Neuronal stem cell (in vitro differentiated cells): Measurements from ENCODE around the gene PXN.
"Not testable (repeated sequence)": the region's sequence is repeated elsewhere in the genome, so short reads cannot be mapped to it uniquely, and the experiment has no call there.

ENCODE experiments used
- DNase-seq: peaks from one replicate; pipeline ENCODE4 v3.0.0-alpha.2; 2013; ENCODE audit warnings: low spot score
- H2AFZ ChIP-seq: one replicate; pipeline ENCODE4 v1.6.1; 2013; ENCODE audit warnings: mild to moderate bottlenecking, low read length, inconsistent platforms
- H2AK5ac ChIP-seq: 2 replicates; pipeline ENCODE4 v1.6.1; 2013; ENCODE audit warnings: low read depth, mild to moderate bottlenecking, inconsistent platforms, low read length, moderate library complexity, mixed read lengths
- H2BK120ac ChIP-seq: 2 replicates; pipeline ENCODE4 v1.6.1; 2013; ENCODE audit warnings: low read depth, mild to moderate bottlenecking, inconsistent platforms, low read length, moderate library complexity, mixed read lengths
- H2BK12ac ChIP-seq: one replicate; pipeline ENCODE4 v1.6.1; 2013; ENCODE audit warnings: low read length, inconsistent platforms
- H2BK15ac ChIP-seq: 2 replicates; pipeline ENCODE4 v1.6.1; 2013; ENCODE audit warnings: mild to moderate bottlenecking, low read length, inconsistent platforms, mixed read lengths
- H2BK5ac ChIP-seq: one replicate; pipeline ENCODE4 v1.6.1; 2013; ENCODE audit warnings: inconsistent platforms, mild to moderate bottlenecking, low read length, moderate library complexity
- H3K14ac ChIP-seq: one replicate; pipeline ENCODE4 v1.6.1; 2013; ENCODE audit warnings: low read length, inconsistent platforms
- H3K18ac ChIP-seq: 2 replicates; pipeline ENCODE4 v1.6.1; 2013; ENCODE audit warnings: low read length, inconsistent platforms
- H3K23ac ChIP-seq: 2 replicates; pipeline ENCODE4 v1.6.1; 2013; ENCODE audit warnings: low read depth, mild to moderate bottlenecking, mixed read lengths, low read length, inconsistent platforms; ENCODE audit not compliant: poor library complexity
- H3K27ac ChIP-seq: replicated peaks from 3 replicates; pipeline ENCODE4 v1.5.1; 2013; ENCODE audit warnings: low read length, inconsistent platforms
- H3K27me3 ChIP-seq, 3 experiments: 2 replicates each; pipeline ENCODE4 v1.6.1; 2013; ENCODE audit warnings: low read length in 3 of 3, mild to moderate bottlenecking in 2 of 3, inconsistent platforms in 1 of 3, low read depth in 1 of 3, mixed read lengths in 1 of 3, moderate library complexity in 1 of 3; ENCODE audit not compliant: control insufficient read depth in 3 of 3, insufficient read depth in 3 of 3
- H3K36me3 ChIP-seq, 2 donors: replicated peaks in 1 of 2; 2 replicates each; pipeline ENCODE4 v1.6.1; 2013; ENCODE audit warnings: low read length in 2 of 2; ENCODE audit not compliant: control insufficient read depth in 2 of 2, insufficient read depth in 2 of 2
- H3K4ac ChIP-seq: 2 replicates; pipeline ENCODE4 v1.6.1; 2013; ENCODE audit warnings: inconsistent platforms, mild to moderate bottlenecking, low read length, moderate library complexity
- H3K4me1 ChIP-seq, 2 donors: 1 replicate in 1 of 2; 2 replicates in 1 of 2; pipeline ENCODE4 v1.6.1; 2013; ENCODE audit warnings: low read length in 2 of 2, low read depth in 1 of 2; ENCODE audit not compliant: control insufficient read depth in 2 of 2, insufficient read depth in 1 of 2
- H3K4me2 ChIP-seq: one replicate; pipeline ENCODE4 v1.6.1; 2013; ENCODE audit warnings: mild to moderate bottlenecking, low read length, inconsistent platforms; ENCODE audit not compliant: insufficient read depth, poor library complexity, severe bottlenecking
- H3K4me3 ChIP-seq, 2 donors: 2 replicates each; pipeline ENCODE4 v1.5.1; 2013; ENCODE audit warnings: low read length in 2 of 2, mild to moderate bottlenecking in 2 of 2, inconsistent platforms in 1 of 2, moderate library complexity in 1 of 2
- H3K79me1 ChIP-seq: one replicate; pipeline ENCODE4 v1.6.1; 2013; ENCODE audit warnings: low read depth, mild to moderate bottlenecking, inconsistent platforms, low read length, moderate library complexity
- H3K9ac ChIP-seq: one replicate; pipeline ENCODE4 v1.6.1; 2013; ENCODE audit warnings: mild to moderate bottlenecking, low read depth, low read length, inconsistent platforms; ENCODE audit not compliant: poor library complexity
- H3K9me3 ChIP-seq, 2 donors: replicated peaks in 1 of 2; 2 replicates each; pipeline versions ENCODE3 to v1.6.1; 2013; ENCODE audit warnings: low read length in 2 of 2, mild to moderate bottlenecking in 2 of 2, inconsistent platforms in 1 of 2, low read depth in 1 of 2, mixed read lengths in 1 of 2, moderate library complexity in 1 of 2; ENCODE audit not compliant: control insufficient read depth in 2 of 2, insufficient read depth in 1 of 2
- H4K8ac ChIP-seq: one replicate; pipeline ENCODE4 v1.6.1; 2013; ENCODE audit warnings: low read depth, mild to moderate bottlenecking, inconsistent platforms, low read length, moderate library complexity
- H4K91ac ChIP-seq: one replicate; pipeline ENCODE4 v1.6.1; 2013; ENCODE audit warnings: low read length, low read depth, mild to moderate bottlenecking, inconsistent platforms; ENCODE audit not compliant: poor library complexity
- WGBS, 2 donors: extraction: QIAGEN DNeasy Blood & Tissue Kit; methylation state at CpG; one replicate each; pipeline ENCODE4 v1.1.7; 2013; ENCODE audit warnings: missing lambda C conversion rate in 2 of 2, mixed read lengths in 1 of 2; ENCODE audit not compliant: insufficient read length in 2 of 2, insufficient replicate concordance in 1 of 2; ENCODE audit errors: extremely low coverage in 2 of 2; 5-methylcytosine and 5-hydroxymethylcytosine counted together

The PXN gene

DNA sequence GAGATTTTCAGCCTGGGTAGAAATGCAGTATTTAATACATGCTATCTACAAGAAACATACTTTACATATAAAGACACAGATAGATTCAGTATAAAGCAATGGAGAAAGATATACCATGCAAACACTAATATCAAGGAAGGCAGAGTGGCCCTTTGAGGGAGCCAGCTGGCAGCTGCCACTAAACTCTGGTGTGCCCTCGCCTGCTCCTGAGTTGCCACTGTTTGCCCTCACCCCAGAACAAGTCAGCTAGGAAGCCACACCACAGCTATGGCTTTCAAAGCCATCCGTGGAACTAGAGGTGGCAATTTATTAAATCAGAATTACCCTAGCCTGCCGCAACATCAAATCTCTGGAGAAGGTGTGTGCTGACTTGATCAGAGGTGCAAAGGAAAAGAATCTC is 18.3 kb downstream of the PXN start:
- no peak overlapping the region for H4K91ac ChIP-seq
- H2BK5ac ChIP-seq: no peak overlapping the region
- H4K8ac ChIP-seq: no peak overlapping the region
- no peak overlapping the region for H3K4ac ChIP-seq
- no peak overlapping the region for H3K4me3 ChIP-seq
- no peaks in the 10 kb centered on the region for H3K36me3 ChIP-seq
- no peaks in the 10 kb centered on the region for H3K27me3 ChIP-seq
- H3K4me1 ChIP-seq: peaks cover 8 to 18% of the 10 kb centered on the region in 2 donors
- no peak overlapping the region for H3K18ac ChIP-seq
- H2AK5ac ChIP-seq: no peak overlapping the region
- no peak for DNase-seq
- no peak overlapping the region for H2BK12ac ChIP-seq
- H3K9ac ChIP-seq: no peak overlapping the region
- H2BK120ac ChIP-seq: no peak overlapping the region
- no peak overlapping the region for H2BK15ac ChIP-seq
- no peak overlapping the region for H2AFZ ChIP-seq
- WGBS, 2 donors: no CpG with 5 or more reads among the region's 3 CpGs
- no peak overlapping the region for H3K4me2 ChIP-seq
- no peaks in the 10 kb centered on the region for H3K9me3 ChIP-seq
- no peaks in the 10 kb centered on the region for H3K79me1 ChIP-seq
- no peak overlapping the region for H3K27ac ChIP-seq
- no peak overlapping the region for H3K14ac ChIP-seq
- no peak overlapping the region for H3K23ac ChIP-seq

DNA sequence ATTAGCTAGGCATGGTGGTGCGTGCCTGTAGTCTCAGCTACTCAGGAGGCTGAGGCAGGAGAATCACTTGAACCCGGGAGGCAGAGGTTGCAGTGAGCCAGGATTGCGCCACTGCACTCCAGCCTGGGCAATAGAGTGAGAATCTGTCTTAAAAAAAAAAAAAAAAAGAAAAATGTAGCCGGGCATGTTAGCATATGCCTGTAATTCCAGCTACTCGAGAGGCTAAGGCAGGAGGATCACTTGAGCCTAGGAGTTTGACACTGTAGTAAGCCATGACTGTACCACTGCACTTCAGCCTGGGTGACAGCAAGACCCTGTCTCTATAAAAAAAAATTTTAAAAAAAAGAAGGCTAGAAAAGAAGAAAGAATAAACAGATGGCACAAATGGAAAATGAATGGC is 18.8 kb downstream of the PXN start:
- WGBS, 2 donors: no CpG with 5 or more reads among the region's 5 CpGs
- not testable (repeated sequence) for H3K4ac ChIP-seq, H3K4me2 ChIP-seq

DNA sequence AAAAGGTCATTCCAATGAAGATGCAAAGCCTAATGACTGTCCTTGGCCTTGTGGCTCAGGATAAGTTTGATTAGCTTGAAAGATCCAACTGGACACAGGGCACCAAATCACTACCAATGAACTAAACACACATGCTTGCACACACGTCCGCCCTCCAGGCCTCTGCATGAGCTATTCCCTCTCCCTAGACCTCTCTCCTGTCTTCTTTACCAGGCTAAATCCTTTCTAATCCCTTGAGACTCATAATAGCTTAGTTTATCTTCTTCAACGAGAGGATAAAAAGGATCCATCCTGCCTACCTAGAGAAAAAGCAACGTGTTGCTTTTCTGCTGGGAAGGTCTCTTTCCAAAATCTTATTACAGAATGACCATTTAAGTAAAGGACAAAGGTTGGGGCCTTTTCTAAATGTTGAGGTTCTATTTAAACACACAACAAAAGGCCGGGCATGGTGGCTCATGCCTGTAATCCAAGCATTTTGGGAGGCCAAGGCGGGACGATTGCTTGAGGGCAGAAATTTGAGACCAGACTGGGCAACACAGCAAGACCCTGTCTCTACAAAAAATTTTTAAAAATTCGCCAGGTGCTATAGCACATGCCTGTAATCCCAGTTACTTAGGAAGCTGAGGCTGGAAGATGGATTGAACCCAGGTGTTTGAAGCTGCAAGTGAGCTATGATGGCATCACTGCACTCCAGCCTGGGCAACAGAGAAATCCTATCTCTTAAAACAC is 22.4 kb downstream of the PXN start:
- no peak for DNase-seq
- H3K18ac ChIP-seq: no peak overlapping the region
- WGBS, 2 donors: no CpG with 5 or more reads among the region's 8 CpGs

More for the DNA sequence above, 18.8 kb downstream of the PXN start:
- H3K23ac ChIP-seq, H3K4me3 ChIP-seq, H2BK120ac ChIP-seq, H4K91ac ChIP-seq, H3K9ac ChIP-seq, H3K9me3 ChIP-seq, H4K8ac ChIP-seq, H2BK5ac ChIP-seq, H2BK12ac ChIP-seq, H3K18ac ChIP-seq, H2AK5ac ChIP-seq, H2BK15ac ChIP-seq, H3K79me1 ChIP-seq, H2AFZ ChIP-seq, H3K14ac ChIP-seq, DNase-seq, H3K36me3 ChIP-seq, H3K27ac ChIP-seq, H3K27me3 ChIP-seq: not testable (repeated sequence)
- peaks cover 10 to 18% of the 10 kb centered on the region in 2 donors for H3K4me1 ChIP-seq

DNA sequence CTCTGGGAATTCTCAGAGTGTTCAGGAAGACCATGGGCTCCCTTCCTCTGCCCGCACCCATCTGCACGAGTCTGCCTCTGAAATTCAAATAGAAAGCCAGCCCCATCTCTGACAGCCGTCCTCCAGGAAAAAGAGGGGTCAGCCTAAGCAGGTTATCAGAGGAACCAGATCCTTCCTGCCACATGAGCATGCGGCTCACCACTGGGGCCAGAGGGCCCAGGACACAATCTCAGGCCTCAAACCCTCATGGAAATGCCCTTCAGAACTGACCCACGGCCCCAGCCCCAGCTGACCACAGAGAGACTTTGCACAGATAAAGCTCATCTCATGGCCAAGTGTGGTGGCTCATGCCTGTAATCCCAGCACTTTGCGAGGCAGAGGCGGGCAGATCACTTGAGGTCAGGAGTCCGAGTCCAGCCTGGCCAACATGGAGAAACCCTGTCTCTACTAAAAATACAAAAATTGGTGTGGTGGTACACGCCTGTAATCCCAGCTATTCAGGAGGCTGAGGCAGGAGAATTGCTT is 23.2 kb downstream of the PXN start:
- no CpG with 5 or more reads among the region's 9 CpGs for WGBS, 2 donors
- Histone ChIP-seq H3K4me1 (peaks cover 7 to 13% of the 10 kb centered on the region in 2 donors), H2BK5ac (no peak overlapping the region)

More for the DNA sequence above, 22.4 kb downstream of the PXN start:
- peaks cover 5% of the 10 kb centered on the region for H3K79me1 ChIP-seq
- no peak overlapping the region for H2BK12ac ChIP-seq
- H3K23ac ChIP-seq: no peak overlapping the region
- no peak overlapping the region for H2AFZ ChIP-seq
- no peaks in the 10 kb centered on the region for H3K27me3 ChIP-seq
- no peak overlapping the region for H3K4ac ChIP-seq
- H2AK5ac ChIP-seq: no peak overlapping the region
- H2BK5ac ChIP-seq: no peak overlapping the region
- no peak overlapping the region for H4K91ac ChIP-seq
- H3K4me1 ChIP-seq: peaks cover 7 to 13% of the 10 kb centered on the region in 2 donors
- H3K9ac ChIP-seq: no peak overlapping the region
- H3K27ac ChIP-seq: no peak overlapping the region
- H3K36me3 ChIP-seq: no peaks in the 10 kb centered on the region
- H4K8ac ChIP-seq: no peak overlapping the region
- H2BK15ac ChIP-seq: no peak overlapping the region
- H2BK120ac ChIP-seq: no peak overlapping the region
- H3K4me2 ChIP-seq: no peak overlapping the region
- H3K4me3 ChIP-seq: no peak overlapping the region
- H3K14ac ChIP-seq: no peak overlapping the region
- H3K9me3 ChIP-seq: no peaks in the 10 kb centered on the region

More for the DNA sequence above, 23.2 kb downstream of the PXN start:
- Histone ChIP-seq H3K4ac (no peak overlapping the region), H3K79me1 (peaks cover 7% of the 10 kb centered on the region), H3K23ac (no peak overlapping the region), H3K14ac (no peak overlapping the region), H3K4me3 (no peak overlapping the region), H3K9ac (no peak overlapping the region), H4K91ac (no peak overlapping the region), H2AK5ac (no peak overlapping the region), H4K8ac (no peak overlapping the region), H3K27me3 (no peaks in the 10 kb centered on the region), H3K9me3 (no peaks in the 10 kb centered on the region), H2BK12ac (no peak overlapping the region), H3K18ac (no peak overlapping the region), H2BK120ac (no peak overlapping the region), H2BK15ac (no peak overlapping the region), H3K27ac (no peak overlapping the region), H3K36me3 (no peaks in the 10 kb centered on the region), H3K4me2 (no peak overlapping the region), H2AFZ (no peak overlapping the region)
- no peak for DNase-seq
